Measurements from ENCODE around the gene FGD5.

FGD5 gene

GRCh38 chr3:14775011-14775410, 43.8 kb upstream of the FGD5 start:
- Histone ChIP-seq H3K27me3 (ENCODE audit: control insufficient read depth in 1 of 2, insufficient read depth in 2 of 2, low read length in 2 of 2) (no peaks in the 10 kb centered on the region), H3K9me3 (ENCODE audit: control insufficient read depth in 1 of 2, low read length in 2 of 2) (peaks cover 0 to 5% of the 10 kb centered on the region in 2 donors), H3K9ac (ENCODE audit: low read depth in 1 of 2, low read length in 2 of 2) (no peak overlapping the region), H3K4me1 (ENCODE audit: control insufficient read depth in 1 of 2, insufficient read depth in 2 of 2, low read length in 2 of 2) (no peaks in the 10 kb centered on the region), H3K36me3 (ENCODE audit: control insufficient read depth in 1 of 2, insufficient read depth in 2 of 2, low read length in 2 of 2) (no peaks in the 10 kb centered on the region), H3K4me3 (ENCODE audit: low read depth in 1 of 2, low read length in 2 of 2) (no peak overlapping the region), H3K27ac (ENCODE audit: low read depth, low read length) (no peak overlapping the region)

GRCh38 chr3:14775563-14775962, 43.2 kb upstream of the FGD5 start:
- H3K27ac ChIP-seq (ENCODE audit: low read depth, low read length): no peak overlapping the region
- no peaks in the 10 kb centered on the region for H3K27me3 ChIP-seq (ENCODE audit: control insufficient read depth in 1 of 2, insufficient read depth in 2 of 2, low read length in 2 of 2)
- peaks cover 0 to 5% of the 10 kb centered on the region in 2 donors for H3K9me3 ChIP-seq (ENCODE audit: control insufficient read depth in 1 of 2, low read length in 2 of 2)
- H3K4me1 ChIP-seq (ENCODE audit: control insufficient read depth in 1 of 2, insufficient read depth in 2 of 2, low read length in 2 of 2): no peaks in the 10 kb centered on the region
- H3K36me3 ChIP-seq (ENCODE audit: control insufficient read depth in 1 of 2, insufficient read depth in 2 of 2, low read length in 2 of 2): no peaks in the 10 kb centered on the region
- H3K9ac ChIP-seq (ENCODE audit: low read depth in 1 of 2, low read length in 2 of 2): no peak overlapping the region
- no peak overlapping the region for H3K4me3 ChIP-seq (ENCODE audit: low read depth in 1 of 2, low read length in 2 of 2)

- Histone ChIP-seq H3K9me3 (ENCODE audit: control insufficient read depth in 1 of 2, low read length in 2 of 2) (peaks cover 0 to 5% of the 10 kb centered on the region in 2 donors), H3K36me3 (ENCODE audit: control insufficient read depth in 1 of 2, insufficient read depth in 2 of 2, low read length in 2 of 2) (no peaks in the 10 kb centered on the region), H3K9ac (ENCODE audit: low read depth in 1 of 2, low read length in 2 of 2) (no peak overlapping the region), H3K4me3 (ENCODE audit: low read depth in 1 of 2, low read length in 2 of 2) (no peak overlapping the region), H3K4me1 (ENCODE audit: control insufficient read depth in 1 of 2, insufficient read depth in 2 of 2, low read length in 2 of 2) (no peaks in the 10 kb centered on the region), H3K27me3 (ENCODE audit: control insufficient read depth in 1 of 2, insufficient read depth in 2 of 2, low read length in 2 of 2) (no peaks in the 10 kb centered on the region), H3K27ac (ENCODE audit: low read depth, low read length) (no peak overlapping the region)
Measured at GRCh38 chr3:14779069-14779685, 39.6 kb upstream of the FGD5 start.

- Histone ChIP-seq H3K4me1 (ENCODE audit: control insufficient read depth in 1 of 2, insufficient read depth in 2 of 2, low read length in 2 of 2) (no peaks in the 10 kb centered on the region), H3K4me3 (ENCODE audit: low read depth in 1 of 2, low read length in 2 of 2) (no peak overlapping the region), H3K27ac (ENCODE audit: low read depth, low read length) (no peak overlapping the region), H3K9me3 (ENCODE audit: control insufficient read depth in 1 of 2, low read length in 2 of 2) (peaks cover 0 to 5% of the 10 kb centered on the region in 2 donors), H3K9ac (ENCODE audit: low read depth in 1 of 2, low read length in 2 of 2) (no peak overlapping the region), H3K27me3 (ENCODE audit: control insufficient read depth in 1 of 2, insufficient read depth in 2 of 2, low read length in 2 of 2) (no peaks in the 10 kb centered on the region), H3K36me3 (ENCODE audit: control insufficient read depth in 1 of 2, insufficient read depth in 2 of 2, low read length in 2 of 2) (no peaks in the 10 kb centered on the region)
Measured at GRCh38 chr3:14780927-14781507, 37.7 kb upstream of the FGD5 start.

- Histone ChIP-seq H3K4me1 (ENCODE audit: control insufficient read depth in 1 of 2, insufficient read depth in 2 of 2, low read length in 2 of 2) (no peaks in the 10 kb centered on the region), H3K27ac (ENCODE audit: low read depth, low read length) (no peak overlapping the region), H3K27me3 (ENCODE audit: control insufficient read depth in 1 of 2, insufficient read depth in 2 of 2, low read length in 2 of 2) (no peaks in the 10 kb centered on the region), H3K9ac (ENCODE audit: low read depth in 1 of 2, low read length in 2 of 2) (no peak overlapping the region), H3K36me3 (ENCODE audit: control insufficient read depth in 1 of 2, insufficient read depth in 2 of 2, low read length in 2 of 2) (no peaks in the 10 kb centered on the region), H3K4me3 (ENCODE audit: low read depth in 1 of 2, low read length in 2 of 2) (no peak overlapping the region), H3K9me3 (ENCODE audit: control insufficient read depth in 1 of 2, low read length in 2 of 2) (peaks cover 0 to 3% of the 10 kb centered on the region in 2 donors)
Measured at GRCh38 chr3:14783480-14784086, 35.2 kb upstream of the FGD5 start.

- Histone ChIP-seq H3K27me3 (ENCODE audit: control insufficient read depth in 1 of 2, insufficient read depth in 2 of 2, low read length in 2 of 2) (no peaks in the 10 kb centered on the region), H3K36me3 (ENCODE audit: control insufficient read depth in 1 of 2, insufficient read depth in 2 of 2, low read length in 2 of 2) (no peaks in the 10 kb centered on the region), H3K9me3 (ENCODE audit: control insufficient read depth in 1 of 2, low read length in 2 of 2) (no peaks in the 10 kb centered on the region), H3K9ac (ENCODE audit: low read depth in 1 of 2, low read length in 2 of 2) (no peak overlapping the region), H3K27ac (ENCODE audit: low read depth, low read length) (no peak overlapping the region), H3K4me3 (ENCODE audit: low read depth in 1 of 2, low read length in 2 of 2) (no peak overlapping the region), H3K4me1 (ENCODE audit: control insufficient read depth in 1 of 2, insufficient read depth in 2 of 2, low read length in 2 of 2) (peaks cover 0 to 2% of the 10 kb centered on the region in 2 donors)
Measured at GRCh38 chr3:14784087-14784681, 34.6 kb upstream of the FGD5 start.

- no peak overlapping the region for H3K27ac ChIP-seq (ENCODE audit: low read depth, low read length)
- no peak overlapping the region for H3K4me3 ChIP-seq (ENCODE audit: low read depth in 1 of 2, low read length in 2 of 2)
- peaks cover 0 to 3% of the 10 kb centered on the region in 2 donors for H3K4me1 ChIP-seq (ENCODE audit: control insufficient read depth in 1 of 2, insufficient read depth in 2 of 2, low read length in 2 of 2)
- H3K9ac ChIP-seq (ENCODE audit: low read depth in 1 of 2, low read length in 2 of 2): no peak overlapping the region
- H3K36me3 ChIP-seq (ENCODE audit: control insufficient read depth in 1 of 2, insufficient read depth in 2 of 2, low read length in 2 of 2): no peaks in the 10 kb centered on the region
- H3K27me3 ChIP-seq (ENCODE audit: control insufficient read depth in 1 of 2, insufficient read depth in 2 of 2, low read length in 2 of 2): no peaks in the 10 kb centered on the region
- no peaks in the 10 kb centered on the region for H3K9me3 ChIP-seq (ENCODE audit: control insufficient read depth in 1 of 2, low read length in 2 of 2)
Measured at GRCh38 chr3:14785207-14786155, 33.3 kb upstream of the FGD5 start.

- H3K36me3 ChIP-seq (ENCODE audit: control insufficient read depth in 1 of 2, insufficient read depth in 2 of 2, low read length in 2 of 2): no peaks in the 10 kb centered on the region
- H3K9me3 ChIP-seq (ENCODE audit: control insufficient read depth in 1 of 2, low read length in 2 of 2): no peaks in the 10 kb centered on the region
- no peak overlapping the region for H3K9ac ChIP-seq (ENCODE audit: low read depth in 1 of 2, low read length in 2 of 2)
- H3K4me1 ChIP-seq (ENCODE audit: control insufficient read depth in 1 of 2, insufficient read depth in 2 of 2, low read length in 2 of 2): peaks cover 0 to 6% of the 10 kb centered on the region in 2 donors
- H3K27me3 ChIP-seq (ENCODE audit: control insufficient read depth in 1 of 2, insufficient read depth in 2 of 2, low read length in 2 of 2): no peaks in the 10 kb centered on the region
- no peak overlapping the region for H3K4me3 ChIP-seq (ENCODE audit: low read depth in 1 of 2, low read length in 2 of 2)
- H3K27ac ChIP-seq (ENCODE audit: low read depth, low read length): no peak overlapping the region
Measured at GRCh38 chr3:14786369-14786768, 32.4 kb upstream of the FGD5 start.

GRCh38 chr3:14787630-14788029, 31.1 kb upstream of the FGD5 start:
- Histone ChIP-seq H3K9ac (ENCODE audit: low read depth in 1 of 2, low read length in 2 of 2) (no peak overlapping the region), H3K27ac (ENCODE audit: low read depth, low read length) (no peak overlapping the region)

More at GRCh38 chr3:14787630-14788029, 31.1 kb upstream of the FGD5 start:
- Histone ChIP-seq H3K27me3 (ENCODE audit: control insufficient read depth in 1 of 2, insufficient read depth in 2 of 2, low read length in 2 of 2) (no peaks in the 10 kb centered on the region), H3K4me1 (ENCODE audit: control insufficient read depth in 1 of 2, insufficient read depth in 2 of 2, low read length in 2 of 2) (peaks cover 0 to 10% of the 10 kb centered on the region in 2 donors), H3K4me3 (ENCODE audit: low read depth in 1 of 2, low read length in 2 of 2) (no peak overlapping the region), H3K36me3 (ENCODE audit: control insufficient read depth in 1 of 2, insufficient read depth in 2 of 2, low read length in 2 of 2) (no peaks in the 10 kb centered on the region), H3K9me3 (ENCODE audit: control insufficient read depth in 1 of 2, low read length in 2 of 2) (no peaks in the 10 kb centered on the region)
